GM23338 (cell line): ENCODE data around the gene DGCR6L. TPM values are rescaled to one million over a fixed set of nuclear protein-coding genes. Genes with fewer than 3 reads are reported as not detected.

Experiments used
- CREB1 ChIP-seq: fragments of 250-450 bp; sonication (Bioruptor Pico); IDR thresholded peaks from 2 replicates; pipeline ENCODE4 v1.5.0; 2020; ENCODE audit warnings: low read depth, mild to moderate bottlenecking, moderate library complexity
- CTCF ChIP-seq, 2 experiments: fragments of 200-600 bp in 1 of 2; sonication (generic) in 1 of 2; conservative IDR thresholded peaks; 2 replicates each; pipeline versions ENCODE4 v1.5.1 to v1.6.1; 2016 to 2017; ENCODE audit warnings: antibody characterized with exemption in 2 of 2, low read depth in 2 of 2, mild to moderate bottlenecking in 2 of 2, moderate library complexity in 1 of 2
- EZH2 ChIP-seq: fragments of 200-600 bp; sonication (generic); IDR thresholded peaks from one replicate; pipeline ENCODE4 v1.8.0; 2017; ENCODE audit warnings: antibody characterized with exemption, mild to moderate bottlenecking, low read depth; ENCODE audit not compliant: unreplicated experiment
- EZH2phosphoT487 ChIP-seq: fragments of 200-600 bp; sonication (generic); IDR thresholded peaks from one replicate; pipeline ENCODE4 v1.8.1; 2018; ENCODE audit warnings: antibody characterized with exemption; ENCODE audit not compliant: unreplicated experiment
- NANOG ChIP-seq: IDR thresholded peaks from 2 replicates; pipeline ENCODE4 v1.6.1; 2016; ENCODE audit warnings: antibody characterized with exemption, borderline replicate concordance
- POLR2AphosphoS5 ChIP-seq: IDR thresholded peaks from 2 replicates; pipeline ENCODE4 v1.6.1; 2016; ENCODE audit warnings: antibody characterized with exemption, low read depth
- ZNF331 ChIP-seq: fragments of 250-450 bp; sonication (Bioruptor Pico); IDR thresholded peaks from 2 replicates; pipeline ENCODE4 v1.5.0; 2020; ENCODE audit warnings: low read depth, mild to moderate bottlenecking, moderate library complexity
- ZNF462 ChIP-seq: fragments of 250-450 bp; sonication (Bioruptor Pico); IDR thresholded peaks from 2 replicates; pipeline ENCODE4 v1.5.0; 2020; ENCODE audit warnings: mild to moderate bottlenecking, moderate library complexity
- polyA plus RNA-seq: library from polyadenylated mRNA; unstranded; fragments of >200 nt; fragmentation: Nextera tagmentation; extraction: Ambion mirVana; gene quantifications from 2 replicates; pipeline ENCODE4 v1.2.1, GENCODE V29; 2016
- total RNA-seq: library from RNA; depleted of rRNA; stranded (reverse); fragments of >200 nt; shearing (Covaris generic); gene quantifications from 2 replicates; pipeline ENCODE4 v1.2.3, GENCODE V29; 2014

Gene DGCR6L
- total and polyA plus RNA-seq, 2 experiments from 2014 or later: 66.3 to 85.9 TPM

GRCh38 chr22:20299746-20300136 lies 20.1 kb downstream of the DGCR6L start (continued):
- TF ChIP-seq CTCF (conservative IDR thresholded peaks at IDR 0.05; ENCODE audit: low read depth in 2 of 2) (no peak; a peak in 1 of 4 replicates), POLR2AphosphoS5 (no peak), EZH2 (no peak), EZH2phosphoT487 (no peak), ZNF462 (CRISPR knock-in tag) (no peak), ZNF331 (no peak), NANOG (no peak), CREB1 (CRISPR knock-in tag) (no peak)
